ENCODE data around the gene SENP8.
A peak's percentile ranks its signal among the peaks of the same experiment; 100 is the strongest.

SENP8 gene

GRCh38 chr15:72116731-72117485 lies 1.3 kb upstream of the SENP8 start:
- DNase-seq, result no peak

GRCh38 chr15:72117486-72118016 lies 652 bp upstream of the SENP8 start:
- DNase-seq, result peak; percentile 79

GRCh38 chr15:72124218-72124617 lies 6.0 kb downstream of the SENP8 start:
- DNase-seq, result no peak

- no peak for DNase-seq
Measured at GRCh38 chr15:72127724-72128322, 9.6 kb downstream of the SENP8 start.

- no peak for DNase-seq
Measured at GRCh38 chr15:72128359-72128758, 10.2 kb downstream of the SENP8 start.

GRCh38 chr15:72130272-72130671 lies 12.1 kb downstream of the SENP8 start:
- no peak for DNase-seq

GRCh38 chr15:72131922-72132321 lies 13.7 kb downstream of the SENP8 start:
- DNase-seq, result no peak

GRCh38 chr15:72133211-72133610 lies 15.0 kb downstream of the SENP8 start:
- no peak for DNase-seq

GRCh38 chr15:72135719-72136118 lies 17.5 kb downstream of the SENP8 start:
- DNase-seq, result no peak

- DNase-seq, result no peak
Measured at GRCh38 chr15:72136170-72137051, 18.2 kb downstream of the SENP8 start.

GRCh38 chr15:72139667-72140066 lies 21.5 kb downstream of the SENP8 start:
- DNase-seq, result no peak

GRCh38 chr15:72140088-72140487 lies 21.9 kb downstream of the SENP8 start:
- DNase-seq, result no peak

GRCh38 chr15:72141171-72142084 lies 23.2 kb downstream of the SENP8 start:
- DNase-seq, result no peak

- DNase-seq, result no peak
Measured at GRCh38 chr15:72146221-72146620, 28.0 kb downstream of the SENP8 start.

GRCh38 chr15:72146934-72147333 lies 28.7 kb downstream of the SENP8 start:
- no peak for DNase-seq

- DNase-seq, result no peak
Measured at GRCh38 chr15:72147418-72147817, 29.2 kb downstream of the SENP8 start.

- DNase-seq, result no peak
Measured at GRCh38 chr15:72153269-72154000, 35.2 kb downstream of the SENP8 start.

- no peak for DNase-seq
Measured at GRCh38 chr15:72154316-72154715, 36.1 kb downstream of the SENP8 start.

- no peak for DNase-seq
Measured at GRCh38 chr15:72155003-72155621, 36.9 kb downstream of the SENP8 start.

GRCh38 chr15:72155635-72156616 lies 37.7 kb downstream of the SENP8 start:
- peak; percentile 89 for DNase-seq

Measured in activated CD4-positive, alpha-beta T cell treated with anti-CD3 and anti-CD28 coated beads for 48 hours (primary cell).